SKM-1 (cell line): ENCODE measurements around the gene CLK3.
A peak's percentile ranks its signal among the peaks of the same experiment; 100 is the strongest.
"Not testable (repeated sequence)": the region's sequence is repeated elsewhere in the genome, so short reads cannot be mapped to it uniquely, and the experiment has no call there.

Experiments used
- DNase-seq: peaks from one replicate; lab custom pipeline; 2025; ENCODE audit not compliant: unreplicated experiment; lab: John Stamatoyannopoulos, UW

Gene CLK3

GRCh38 chr15:74620636-74621545 lies 5.3 kb downstream of the CLK3 start:
- DNase-seq = peak; percentile 77

GRCh38 chr15:74621546-74621920 lies 5.9 kb downstream of the CLK3 start:
- no peak for DNase-seq

GRCh38 chr15:74621936-74622335 lies 6.3 kb downstream of the CLK3 start:
- no peak for DNase-seq

GRCh38 chr15:74622758-74623157 lies 7.1 kb downstream of the CLK3 start:
- no peak for DNase-seq

GRCh38 chr15:74624020-74624602 lies 8.5 kb downstream of the CLK3 start:
- no peak for DNase-seq

- no peak for DNase-seq
Observed at GRCh38 chr15:74625693-74626092, 10.1 kb downstream of the CLK3 start.

GRCh38 chr15:74626336-74626735 lies 10.7 kb downstream of the CLK3 start:
- DNase-seq = no peak

- DNase-seq = no peak
Observed at GRCh38 chr15:74626752-74627692, 11.4 kb downstream of the CLK3 start.

GRCh38 chr15:74627766-74628165 lies 12.1 kb downstream of the CLK3 start:
- DNase-seq = no peak

GRCh38 chr15:74628199-74628598 lies 12.6 kb downstream of the CLK3 start:
- no peak for DNase-seq

GRCh38 chr15:74628949-74629348 lies 13.3 kb downstream of the CLK3 start:
- DNase-seq = no peak

- not testable (repeated sequence) for DNase-seq
Observed at GRCh38 chr15:74629696-74630095, 14.1 kb downstream of the CLK3 start.

GRCh38 chr15:74630284-74631086 lies 14.8 kb downstream of the CLK3 start:
- no peak for DNase-seq

- DNase-seq = no peak
Observed at GRCh38 chr15:74631087-74631385, 15.4 kb downstream of the CLK3 start.

GRCh38 chr15:74631408-74631807 lies 15.8 kb downstream of the CLK3 start:
- no peak for DNase-seq

GRCh38 chr15:74631935-74632560 lies 16.4 kb downstream of the CLK3 start:
- DNase-seq = peak; percentile 9

GRCh38 chr15:74632601-74633000 lies 17.0 kb downstream of the CLK3 start:
- no peak for DNase-seq

GRCh38 chr15:74633781-74634180 lies 18.1 kb downstream of the CLK3 start:
- DNase-seq = no peak

- peak; percentile 63 for DNase-seq
Observed at GRCh38 chr15:74635228-74635627, 19.6 kb downstream of the CLK3 start.

- no peak for DNase-seq
Observed at GRCh38 chr15:74636984-74637383, 21.3 kb downstream of the CLK3 start.
